Mesenchymal stem cell (in vitro differentiated cells and primary cell): ENCODE data around the gene DNAJC19.
A peak's percentile ranks its signal among the peaks of the same experiment; 100 is the strongest.

Experiments used
- DNase-seq: peaks from one replicate; pipeline ENCODE4 v3.0.0-alpha.2; 2013
- H2AFZ ChIP-seq: one replicate; pipeline ENCODE4 v1.6.1; 2013; ENCODE audit warnings: low read depth, mild to moderate bottlenecking, control low read depth, inconsistent platforms, low read length, moderate library complexity
- H2AK5ac ChIP-seq: 2 replicates; pipeline ENCODE4 v1.6.1; 2013; ENCODE audit warnings: low read length, moderate library complexity, mild to moderate bottlenecking, inconsistent platforms; ENCODE audit not compliant: severe bottlenecking
- H2BK120ac ChIP-seq: one replicate; pipeline ENCODE4 v1.6.1; 2013; ENCODE audit warnings: low read depth, mild to moderate bottlenecking, inconsistent platforms, low read length, moderate library complexity
- H2BK12ac ChIP-seq, 2 experiments: one replicate each; pipeline ENCODE4 v1.6.1; 2013; ENCODE audit warnings: inconsistent platforms in 2 of 2, low read length in 2 of 2, mild to moderate bottlenecking in 2 of 2, moderate library complexity in 2 of 2, control low read depth in 1 of 2
- H2BK15ac ChIP-seq: one replicate; pipeline ENCODE4 v1.6.1; 2013; ENCODE audit warnings: mild to moderate bottlenecking, low read depth, inconsistent platforms; ENCODE audit not compliant: poor library complexity, severe bottlenecking
- H2BK5ac ChIP-seq: 2 replicates; pipeline ENCODE4 v1.6.1; 2013; ENCODE audit warnings: low read depth, mild to moderate bottlenecking, low read length, control low read depth, inconsistent platforms; ENCODE audit not compliant: poor library complexity, severe bottlenecking
- H3K14ac ChIP-seq, 2 experiments: one replicate each; pipeline ENCODE4 v1.6.1; 2013; ENCODE audit warnings: inconsistent platforms in 2 of 2, low read length in 2 of 2, control low read depth in 1 of 2, mild to moderate bottlenecking in 1 of 2, moderate library complexity in 1 of 2
- H3K18ac ChIP-seq, 2 experiments: one replicate each; pipeline ENCODE4 v1.6.1; 2013; ENCODE audit warnings: inconsistent platforms in 2 of 2, low read length in 2 of 2, control low read depth in 1 of 2, low read depth in 1 of 2, mild to moderate bottlenecking in 1 of 2
- H3K23ac ChIP-seq, 2 experiments: one replicate each; pipeline ENCODE4 v1.6.1; 2013; ENCODE audit warnings: inconsistent platforms in 2 of 2, low read length in 2 of 2, mild to moderate bottlenecking in 2 of 2, moderate library complexity in 2 of 2, control low read depth in 1 of 2
- H3K27ac ChIP-seq: 2 replicates; pipeline ENCODE4 v1.5.1; 2013; ENCODE audit warnings: mild to moderate bottlenecking, moderate library complexity, low read length, control low read depth, inconsistent platforms; ENCODE audit not compliant: poor library complexity, severe bottlenecking
- H3K27me3 ChIP-seq, 2 experiments: 2 replicates each; pipeline versions ENCODE4 v1.6.1 to v1.7.0; 2013; ENCODE audit warnings: low read length in 2 of 2, mild to moderate bottlenecking in 2 of 2, moderate library complexity in 2 of 2, control low read depth in 1 of 2, inconsistent platforms in 1 of 2; ENCODE audit not compliant: control insufficient read depth in 1 of 2, insufficient read depth in 1 of 2
- H3K36me3 ChIP-seq, 2 experiments: 2 replicates each; pipeline versions ENCODE4 v1.6.1 to v1.7.0; 2013; ENCODE audit warnings: low read length in 2 of 2, control low read depth in 1 of 2, inconsistent platforms in 1 of 2, low read depth in 1 of 2, mild to moderate bottlenecking in 1 of 2; ENCODE audit not compliant: insufficient read depth in 2 of 2, control insufficient read depth in 1 of 2
- H3K4ac ChIP-seq, 2 experiments: one replicate each; pipeline ENCODE4 v1.6.1; 2013; ENCODE audit warnings: inconsistent platforms in 2 of 2, low read length in 2 of 2, mild to moderate bottlenecking in 2 of 2, moderate library complexity in 2 of 2, control low read depth in 1 of 2, low read depth in 1 of 2
- H3K4me1 ChIP-seq: 2 replicates; pipeline ENCODE4 v1.6.1; 2013; ENCODE audit warnings: low read depth, low read length, control low read depth; ENCODE audit not compliant: control insufficient read depth, insufficient read depth
- H3K4me2 ChIP-seq: 2 replicates; pipeline ENCODE4 v1.6.1; 2013; ENCODE audit warnings: low read length, mild to moderate bottlenecking, inconsistent platforms; ENCODE audit not compliant: poor library complexity, severe bottlenecking
- H3K4me3 ChIP-seq, 2 experiments: 2 replicates each; pipeline versions ENCODE4 v1.5.1 to v1.7.0; 2013; ENCODE audit warnings: low read length in 2 of 2, mild to moderate bottlenecking in 2 of 2, control low read depth in 1 of 2, low read depth in 1 of 2; ENCODE audit not compliant: insufficient read depth in 1 of 2
- H3K79me1 ChIP-seq: replicated peaks from 2 replicates; pipeline ENCODE4 v1.6.1; 2013; ENCODE audit warnings: mild to moderate bottlenecking, control low read depth, low read length, inconsistent platforms; ENCODE audit not compliant: poor library complexity, severe bottlenecking
- H3K9ac ChIP-seq: 2 replicates; pipeline ENCODE4 v1.7.0; 2013; ENCODE audit warnings: mild to moderate bottlenecking, low read length, moderate library complexity
- H3K9me3 ChIP-seq: 2 replicates; pipeline ENCODE4 v1.7.0; 2013; ENCODE audit warnings: mild to moderate bottlenecking, low read length; ENCODE audit not compliant: control insufficient read depth
- H4K8ac ChIP-seq: one replicate; pipeline ENCODE4 v1.6.1; 2013; ENCODE audit warnings: inconsistent platforms, mild to moderate bottlenecking, low read length, moderate library complexity
- H4K91ac ChIP-seq: one replicate; pipeline ENCODE4 v1.6.1; 2013; ENCODE audit warnings: mild to moderate bottlenecking, low read length, inconsistent platforms
- WGBS: methylation state at CpG from one replicate; pipeline ENCODE4 v1.1.7; 2013; ENCODE audit warnings: mixed read lengths; 5-methylcytosine and 5-hydroxymethylcytosine counted together

Gene DNAJC19

GRCh38 chr3:180980611-180981010 is 8.9 kb downstream of the DNAJC19 start:
- Histone ChIP-seq H3K4ac (no peak overlapping the region), H2AK5ac (no peak overlapping the region), H3K9me3 (no peaks in the 10 kb centered on the region), H2BK12ac (no peak overlapping the region), H3K4me2 (no peak overlapping the region), H3K27me3 (no peaks in the 10 kb centered on the region), H3K36me3 (peaks cover 0 to 80% of the 10 kb centered on the region in 2 experiments), H3K18ac (no peak overlapping the region), H3K14ac (no peak overlapping the region), H2BK120ac (no peak overlapping the region), H2BK15ac (no peak overlapping the region), H3K23ac (no peak overlapping the region), H3K4me3 (no peak overlapping the region), H3K4me1 (no peaks in the 10 kb centered on the region), H2BK5ac (no peak overlapping the region), H3K79me1 (peaks cover 5% of the 10 kb centered on the region), H4K91ac (no peak overlapping the region), H3K9ac (peak overlapping the region; percentile 67), H3K27ac (no peak overlapping the region), H2AFZ (no peak overlapping the region), H4K8ac (no peak overlapping the region)
- DNase-seq: peak; percentile 25

- peak overlapping the region; percentile 67 for H3K9ac ChIP-seq
- H3K36me3 ChIP-seq: peaks cover 0 to 77% of the 10 kb centered on the region in 2 experiments
- no peak overlapping the region for H3K18ac ChIP-seq
- H2BK12ac ChIP-seq: no peak overlapping the region
- no peaks in the 10 kb centered on the region for H3K4me1 ChIP-seq
- no peak overlapping the region for H3K4me3 ChIP-seq
- no peak overlapping the region for H2BK120ac ChIP-seq
- peaks cover 5% of the 10 kb centered on the region for H3K79me1 ChIP-seq
- H3K27me3 ChIP-seq: no peaks in the 10 kb centered on the region
- no peak overlapping the region for H3K27ac ChIP-seq
- H2BK15ac ChIP-seq: no peak overlapping the region
- no peak overlapping the region for H2BK5ac ChIP-seq
- DNase-seq: no peak
- H4K8ac ChIP-seq: no peak overlapping the region
- no peak overlapping the region for H3K23ac ChIP-seq
- no peak overlapping the region for H3K4ac ChIP-seq
- no peak overlapping the region for H3K14ac ChIP-seq
- H4K91ac ChIP-seq: no peak overlapping the region
- H3K4me2 ChIP-seq: no peak overlapping the region
- no peak overlapping the region for H2AK5ac ChIP-seq
- no peak overlapping the region for H2AFZ ChIP-seq
- no peaks in the 10 kb centered on the region for H3K9me3 ChIP-seq
Measured at GRCh38 chr3:180979961-180980360, 9.6 kb downstream of the DNAJC19 start.

DNA sequence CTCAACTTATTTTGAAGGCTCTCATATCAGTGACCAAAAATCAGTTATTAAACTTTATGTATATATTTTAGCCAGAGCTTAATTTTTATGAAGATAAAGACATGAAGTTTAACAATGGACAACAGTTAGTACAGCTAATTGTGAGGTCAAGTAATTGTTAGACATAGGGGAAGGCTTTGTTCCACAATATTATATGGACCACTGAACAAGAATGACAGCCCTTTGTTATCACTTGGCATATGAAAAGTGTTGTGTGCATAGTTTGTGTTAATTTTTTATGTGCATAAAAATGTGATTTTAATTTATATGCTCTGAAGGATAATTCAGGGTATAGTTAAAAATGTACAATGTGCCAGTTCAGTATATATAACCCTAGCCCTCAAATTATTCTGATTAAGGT is 12.0 kb downstream of the DNAJC19 start:
- Histone ChIP-seq H3K4me2 (no peak overlapping the region), H3K23ac (no peak overlapping the region), H3K27ac (no peak overlapping the region), H3K4me3 (no peak overlapping the region), H3K4me1 (no peaks in the 10 kb centered on the region), H3K14ac (no peak overlapping the region), H3K4ac (no peak overlapping the region), H3K18ac (no peak overlapping the region), H2BK12ac (no peak overlapping the region), H4K91ac (no peak overlapping the region), H3K9me3 (no peaks in the 10 kb centered on the region), H2BK120ac (no peak overlapping the region), H2AFZ (no peak overlapping the region), H2BK15ac (no peak overlapping the region), H4K8ac (no peak overlapping the region), H3K27me3 (no peaks in the 10 kb centered on the region), H3K9ac (no peak overlapping the region), H2BK5ac (no peak overlapping the region), H3K36me3 (peaks cover 4 to 70% of the 10 kb centered on the region in 2 experiments), H3K79me1 (peaks cover 10% of the 10 kb centered on the region), H2AK5ac (no peak overlapping the region)
- DNase-seq: no peak

GRCh38 chr3:180974286-180974685 is 15.2 kb downstream of the DNAJC19 start:
- H3K4ac ChIP-seq: no peak overlapping the region
- H2BK120ac ChIP-seq: no peak overlapping the region
- H2AK5ac ChIP-seq: no peak overlapping the region
- no peaks in the 10 kb centered on the region for H3K27me3 ChIP-seq
- H2BK15ac ChIP-seq: no peak overlapping the region
- no peak overlapping the region for H4K8ac ChIP-seq
- H3K23ac ChIP-seq: no peak overlapping the region
- no peak for DNase-seq
- no peak overlapping the region for H3K4me2 ChIP-seq
- H2BK5ac ChIP-seq: no peak overlapping the region
- H3K9me3 ChIP-seq: no peaks in the 10 kb centered on the region
- no peak overlapping the region for H4K91ac ChIP-seq
- H3K14ac ChIP-seq: no peak overlapping the region
- no peak overlapping the region for H3K18ac ChIP-seq
- 97% methylated on average over 4 of the region's 6 CpGs for WGBS
- no peak overlapping the region for H3K9ac ChIP-seq
- H3K4me3 ChIP-seq: no peak overlapping the region
- peaks cover 10 to 84% of the 10 kb centered on the region in 2 experiments for H3K36me3 ChIP-seq
- peaks cover 17% of the 10 kb centered on the region for H3K79me1 ChIP-seq
- H2AFZ ChIP-seq: no peak overlapping the region
- no peak overlapping the region for H3K27ac ChIP-seq
- no peak overlapping the region for H2BK12ac ChIP-seq
- no peaks in the 10 kb centered on the region for H3K4me1 ChIP-seq
